GM21447 (cell line): Measurements from ENCODE around the gene NRK.
"Not testable (repeated sequence)": the region's sequence is repeated elsewhere in the genome, so short reads cannot be mapped to it uniquely, and the experiment has no call there.

ENCODE experiments used
- ATAC-seq: cut with Tn5 transposase; IDR thresholded peaks from one replicate; pipeline ENCODE4 v1.9.1; 2021; ENCODE audit not compliant: unreplicated experiment

Gene NRK

GRCh38 chrX:105876658-105877057 is 54.3 kb downstream of the NRK start:
- no peak for ATAC-seq

- no peak for ATAC-seq
These were observed 58.2 kb downstream of the NRK start for GRCh38 chrX:105880491-105880890.

GRCh38 chrX:105882581-105883275 is 60.4 kb downstream of the NRK start:
- no peak for ATAC-seq

- no peak for ATAC-seq
These were observed 72.4 kb downstream of the NRK start for GRCh38 chrX:105894721-105895120.

GRCh38 chrX:105909576-105909975 is 87.2 kb downstream of the NRK start:
- ATAC-seq: no peak

- no peak for ATAC-seq
These were observed 88.3 kb downstream of the NRK start for GRCh38 chrX:105910563-105911105.

- no peak for ATAC-seq
These were observed 122.9 kb downstream of the NRK start for GRCh38 chrX:105945266-105945665.

GRCh38 chrX:105969487-105969886 is 147.1 kb downstream of the NRK start:
- ATAC-seq: no peak

- no peak for ATAC-seq
These were observed 150.5 kb downstream of the NRK start for GRCh38 chrX:105972690-105973386.

- no peak for ATAC-seq
These were observed 151.0 kb downstream of the NRK start for GRCh38 chrX:105973387-105973739.

- no peak for ATAC-seq
These were observed 153.0 kb downstream of the NRK start for GRCh38 chrX:105975382-105975781.

- ATAC-seq: no peak
These were observed 159.6 kb downstream of the NRK start for GRCh38 chrX:105981772-105982485.

GRCh38 chrX:105988487-105988886 is 166.1 kb downstream of the NRK start:
- not testable (repeated sequence) for ATAC-seq

- no peak for ATAC-seq
These were observed 177.0 kb downstream of the NRK start for GRCh38 chrX:105999294-105999693.

- ATAC-seq: no peak
These were observed 177.9 kb downstream of the NRK start for GRCh38 chrX:106000203-106000602.

- not testable (repeated sequence) for ATAC-seq
These were observed 178.3 kb downstream of the NRK start for GRCh38 chrX:106000609-106001008.

GRCh38 chrX:106005684-106006083 is 183.3 kb downstream of the NRK start:
- no peak for ATAC-seq

GRCh38 chrX:106007815-106008214 is 185.5 kb downstream of the NRK start:
- no peak for ATAC-seq
